Activated T-cell treated with anti-CD3 and anti-CD28 coated beads for 1 hour (primary cell): ENCODE measurements around the gene NCS1.
A peak's percentile ranks its signal among the peaks of the same experiment; 100 is the strongest.

ENCODE experiments used
- DNase-seq: peaks from one replicate; pipeline ENCODE4 v3.0.0-alpha.2; 2020; ENCODE audit warnings: low read depth

The NCS1 gene

DNA sequence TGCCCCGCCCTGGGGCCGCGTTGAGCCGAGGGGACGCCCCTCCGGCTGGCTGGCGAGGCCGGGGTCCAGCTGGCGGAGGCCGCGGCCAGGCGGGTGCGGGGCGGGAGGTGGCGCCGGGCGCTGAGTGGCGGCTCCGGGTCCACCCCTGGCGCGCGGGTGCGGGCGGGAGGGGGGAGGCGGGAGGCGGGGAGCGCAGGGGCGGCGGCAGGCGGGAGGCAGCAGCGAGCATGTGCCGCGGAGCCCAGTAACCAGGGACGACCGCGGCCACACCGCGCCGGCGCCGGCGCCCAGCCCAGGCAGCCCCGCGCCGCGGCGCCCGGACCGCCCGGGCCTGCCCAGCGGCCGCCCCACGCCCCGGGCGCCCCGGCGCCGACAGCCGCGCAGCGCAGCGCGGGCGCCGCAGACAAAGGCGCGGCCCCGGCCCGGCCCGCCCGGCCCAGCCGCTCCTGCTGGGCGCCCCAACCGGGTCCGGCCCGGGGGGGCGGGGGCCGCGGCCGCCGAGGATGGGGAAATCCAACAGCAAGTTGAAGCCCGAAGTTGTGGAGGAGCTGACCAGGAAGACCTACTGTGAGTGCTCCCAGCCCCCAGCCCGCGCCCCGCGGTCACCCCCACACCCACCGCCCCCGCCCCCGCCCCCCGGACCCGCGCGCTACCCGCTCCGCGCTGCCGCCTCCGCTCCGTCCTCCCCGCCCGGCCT is at the start of gene NCS1:
Gene NCS1 (plus strand): TSS at position 244 of the 697 bp plus-strand sequence. CDS start 260 bp downstream, at position 504.
- peak; percentile 16 for DNase-seq

GRCh38 chr9:130122456-130122855 is 49.7 kb upstream of the NCS1 start:
- no peak for DNase-seq

DNA sequence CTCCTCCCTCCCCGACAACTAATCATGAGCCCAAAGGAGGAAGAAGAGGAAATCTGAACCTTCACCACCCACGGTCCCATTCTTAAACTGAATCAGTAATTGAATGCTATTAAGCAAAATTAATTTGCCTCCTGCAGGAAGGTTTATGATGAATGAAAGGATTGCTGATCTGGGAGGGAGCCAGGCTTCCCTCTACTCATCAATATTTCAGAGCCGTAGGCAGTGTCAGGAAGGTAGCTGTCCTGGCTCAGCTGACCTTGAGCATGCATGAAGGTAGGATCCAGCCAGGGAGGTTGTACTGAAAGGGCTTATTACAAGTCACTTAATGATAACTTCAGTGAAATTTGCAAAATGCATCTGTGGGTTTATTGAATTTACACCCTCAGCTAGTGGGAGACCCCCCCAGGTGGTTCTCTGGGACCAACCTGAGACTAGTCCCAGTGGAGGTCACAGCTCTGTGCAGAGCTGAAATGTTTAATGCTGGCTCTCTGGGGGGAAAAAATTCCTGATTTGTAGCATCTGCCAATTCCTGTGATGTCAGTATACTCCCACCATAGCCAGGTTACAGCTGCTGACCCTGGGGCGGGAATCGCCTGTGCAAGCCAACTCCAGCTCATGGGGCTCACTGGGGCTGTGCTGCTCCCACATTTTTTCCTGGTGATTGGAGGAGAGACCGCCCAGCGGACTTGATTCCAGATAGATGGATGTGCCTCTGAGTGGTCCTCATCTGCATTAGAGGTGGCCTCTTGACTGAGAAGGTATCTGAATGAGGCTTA is 47.9 kb upstream of the NCS1 start:
- DNase-seq = no peak

- DNase-seq = no peak
Measured at GRCh38 chr9:130126721-130127433, 45.3 kb upstream of the NCS1 start.

DNA sequence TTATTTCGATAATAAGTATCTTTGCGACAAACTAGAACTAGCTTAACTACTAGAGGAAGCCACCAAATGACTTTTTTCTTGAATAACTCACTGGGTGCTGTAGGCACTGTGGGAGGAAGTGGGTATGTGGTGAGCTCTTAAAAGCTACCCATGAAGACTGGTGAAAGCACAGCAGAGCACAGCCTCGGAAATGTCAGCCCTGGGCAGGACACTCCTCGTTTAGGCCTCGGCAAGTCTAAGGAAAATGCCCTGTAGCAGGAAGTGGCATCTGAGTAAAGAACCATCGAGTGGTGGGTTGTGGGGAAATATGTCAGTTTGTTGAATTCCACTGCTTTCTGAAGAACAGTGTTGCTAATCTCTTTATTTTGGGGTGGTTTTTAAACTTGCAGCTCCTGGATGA is 44.0 kb upstream of the NCS1 start:
- peak; percentile 58 for DNase-seq

GRCh38 chr9:130128733-130129431 is 43.3 kb upstream of the NCS1 start:
- DNase-seq = peak; percentile 23

DNA sequence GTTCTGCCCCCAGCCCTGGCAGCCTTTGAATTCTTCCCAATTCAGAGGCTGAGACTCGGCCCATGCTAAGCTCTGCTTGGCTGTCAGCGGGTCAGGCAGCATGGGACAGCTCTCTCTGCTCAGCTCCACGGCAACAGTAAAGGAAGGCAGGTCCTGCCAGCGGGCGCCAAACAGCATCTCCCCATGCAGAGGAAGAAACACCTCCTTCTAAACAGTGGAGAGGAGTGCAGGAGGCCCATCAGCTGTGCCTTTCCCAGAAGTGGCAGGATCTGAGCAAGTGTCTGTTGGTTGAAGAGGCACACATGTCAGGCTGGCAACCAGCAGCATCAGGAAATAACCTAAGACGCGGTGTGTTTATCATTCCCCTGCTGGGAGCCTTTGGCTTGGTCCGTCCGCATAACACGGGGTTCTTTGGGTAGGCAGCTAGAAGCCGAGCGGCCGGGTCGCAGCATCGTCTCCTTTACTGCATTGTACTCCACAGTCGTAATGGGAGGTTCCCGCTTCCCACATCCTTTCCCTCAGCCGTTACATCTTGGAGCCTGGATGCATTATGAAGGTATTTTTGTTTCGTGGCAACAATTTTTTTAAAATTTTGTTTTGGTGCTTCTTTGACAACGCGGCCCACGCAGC is 42.7 kb upstream of the NCS1 start:
- DNase-seq = no peak

- DNase-seq = no peak
Measured at GRCh38 chr9:130132746-130133145, 39.5 kb upstream of the NCS1 start.

GRCh38 chr9:130137081-130137640 is 35.0 kb upstream of the NCS1 start:
- DNase-seq = no peak

GRCh38 chr9:130137641-130138081 is 34.5 kb upstream of the NCS1 start:
- DNase-seq = no peak

GRCh38 chr9:130138171-130138653 is 34.0 kb upstream of the NCS1 start:
- DNase-seq = no peak

DNA sequence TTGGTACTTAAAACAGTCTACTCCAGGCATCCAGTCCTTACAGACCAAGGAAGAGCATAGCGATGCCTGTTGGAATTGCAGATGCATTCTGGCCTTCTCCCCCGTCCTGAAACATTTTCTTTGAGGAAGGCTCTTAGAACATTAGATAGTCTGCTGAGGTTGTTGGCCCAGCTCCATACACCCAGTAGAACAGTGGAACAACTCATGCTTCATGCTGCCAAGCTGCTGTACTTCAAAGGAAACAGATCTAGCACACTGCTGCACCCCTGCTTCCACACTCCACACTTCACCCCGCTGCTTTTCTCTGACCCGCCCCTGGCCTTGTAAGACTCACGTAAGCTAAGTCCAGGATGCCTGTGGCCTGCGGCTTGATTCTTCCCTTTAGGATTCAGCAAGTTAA is 33.4 kb upstream of the NCS1 start:
- DNase-seq = no peak

- no peak for DNase-seq
Measured at GRCh38 chr9:130139251-130139650, 33.0 kb upstream of the NCS1 start.

DNA sequence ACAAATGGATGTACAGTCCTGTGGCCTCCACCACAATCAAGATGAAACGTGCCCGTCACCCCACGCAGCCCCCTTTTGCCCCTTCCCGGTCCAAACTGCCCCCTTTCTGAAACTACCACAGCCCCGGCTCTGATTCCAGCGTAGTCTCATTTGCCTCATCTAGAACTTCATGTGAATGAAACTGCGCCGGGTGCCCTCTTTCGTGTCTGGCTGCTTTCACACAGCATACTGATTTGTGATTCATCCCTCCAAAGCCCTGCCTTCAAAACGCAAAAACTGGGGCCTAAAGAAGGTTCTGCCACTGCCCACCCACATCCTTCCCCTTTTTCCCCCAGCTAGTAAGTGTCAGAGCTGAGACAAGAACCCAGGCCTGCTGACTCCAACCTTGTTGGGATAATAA is 31.5 kb upstream of the NCS1 start:
- DNase-seq = no peak

DNA sequence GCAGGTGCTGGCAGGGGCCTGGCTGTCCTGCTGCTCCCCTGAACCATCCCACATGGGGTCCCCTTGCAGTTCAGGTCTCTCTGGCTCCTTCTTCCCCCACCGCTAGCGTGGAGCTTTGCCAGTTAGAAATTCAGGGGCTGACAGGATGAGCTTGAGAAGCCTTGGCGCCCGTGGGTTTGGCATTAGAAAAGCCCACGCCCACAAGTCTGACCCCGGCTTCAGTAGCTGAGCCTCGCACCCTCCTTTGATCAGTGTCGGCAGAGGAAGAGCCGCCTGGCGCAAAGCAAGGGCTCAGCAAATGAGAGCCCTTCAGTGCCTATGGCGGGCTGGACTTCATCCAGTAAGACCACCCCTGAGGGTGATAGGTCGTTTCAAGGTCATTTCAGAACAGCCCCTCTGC is 30.1 kb upstream of the NCS1 start:
- DNase-seq = no peak

GRCh38 chr9:130142641-130143040 is 29.6 kb upstream of the NCS1 start:
- no peak for DNase-seq

- DNase-seq = no peak
Measured at GRCh38 chr9:130143279-130143893, 28.8 kb upstream of the NCS1 start.

DNA sequence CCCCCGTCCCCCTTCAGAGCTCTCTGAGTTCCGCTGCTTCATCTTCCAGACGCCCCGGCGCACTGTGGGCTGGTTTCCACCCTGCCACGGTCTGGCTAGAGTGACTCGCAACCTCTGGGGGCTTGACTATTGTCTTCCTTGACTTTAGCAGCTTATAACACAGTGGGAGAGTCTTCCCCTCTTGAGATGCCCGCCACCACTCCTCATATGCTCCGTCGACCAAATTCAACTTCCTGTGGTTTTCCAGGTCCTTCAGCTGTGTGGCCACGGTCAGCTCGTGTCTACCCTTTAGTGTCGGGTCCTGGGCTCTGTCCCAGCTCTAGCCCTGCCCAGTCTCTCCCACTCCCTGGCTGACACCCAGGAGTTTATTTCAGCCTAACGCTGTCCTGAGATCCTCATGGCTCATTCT is 28.2 kb upstream of the NCS1 start:
- no peak for DNase-seq

DNA sequence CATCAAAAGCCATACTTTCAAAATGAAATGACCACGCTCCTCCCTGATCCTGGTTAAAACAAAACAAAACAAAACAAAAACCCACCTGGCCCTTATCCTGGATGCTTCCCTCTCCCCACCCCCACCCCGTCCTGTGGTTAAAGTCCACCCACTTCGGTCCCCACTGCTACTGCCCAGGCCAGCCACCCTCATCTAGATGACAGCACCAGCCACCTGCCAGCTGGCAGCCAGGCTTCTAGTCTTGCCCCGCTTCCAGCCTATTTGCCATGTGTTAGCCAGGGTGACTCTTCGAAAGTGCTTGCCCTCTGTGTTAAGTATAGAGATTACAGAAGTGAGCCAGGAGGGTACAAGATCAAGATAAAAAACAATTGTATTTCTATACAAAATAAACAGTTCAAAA is 27.5 kb upstream of the NCS1 start:
- DNase-seq = no peak

DNA sequence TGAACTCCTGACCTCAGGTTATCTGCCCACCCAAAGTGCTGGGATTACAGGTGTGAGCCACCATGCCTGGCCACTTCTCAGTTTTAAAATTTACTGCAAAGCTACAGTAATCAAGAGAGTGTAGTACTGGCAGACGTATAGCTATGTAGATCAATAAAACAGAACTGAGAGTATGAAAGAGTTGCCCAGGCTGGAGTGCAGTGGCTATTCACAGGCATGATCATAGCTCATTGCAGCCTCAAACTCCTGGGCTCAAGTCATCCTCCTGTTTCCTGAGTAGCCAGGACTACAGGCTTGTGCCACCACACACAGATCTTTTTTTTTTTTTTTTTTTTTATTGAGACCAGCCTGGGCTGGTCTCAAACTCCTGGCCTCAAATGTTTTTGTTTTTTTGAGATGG is 26.5 kb upstream of the NCS1 start:
- no peak for DNase-seq

DNA sequence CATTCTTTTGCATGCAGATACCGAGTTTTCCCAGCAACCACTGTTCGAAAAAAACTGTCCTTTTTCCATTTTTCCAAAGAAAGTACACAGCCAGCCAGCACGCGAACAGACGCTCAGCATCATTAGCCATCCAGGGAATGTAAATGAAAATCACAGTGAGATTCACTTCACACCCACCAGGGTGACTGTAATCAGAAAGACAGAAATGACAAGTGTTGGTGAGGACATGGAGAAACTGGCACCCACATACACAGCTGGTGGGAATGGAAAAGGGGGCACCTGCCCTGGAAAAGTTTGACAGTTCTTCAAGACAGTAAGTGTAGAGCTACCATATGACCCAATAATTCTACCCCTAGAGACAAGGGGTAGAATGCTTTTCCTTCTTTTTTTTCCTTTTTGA is 25.0 kb upstream of the NCS1 start:
- DNase-seq = no peak
